HepG2 (cell line): Measurements from ENCODE around the gene HLA-B. TPM values are rescaled to one million over a fixed set of nuclear protein-coding genes. Genes with fewer than 3 reads are reported as not detected.

Source experiments
- CCAR2 ChIP-seq: fragments of 200-400 bp; formaldehyde crosslinking; optimal IDR thresholded peaks from 2 replicates; pipeline ENCODE3; 2018; ENCODE audit warnings: low read depth, mild to moderate bottlenecking, low read length, moderate library complexity
- CCDC6 ChIP-seq: sonication (generic); formaldehyde crosslinking; IDR thresholded peaks from 2 replicates; pipeline ENCODE4 v1.8.1; 2022; ENCODE audit warnings: mild to moderate bottlenecking, missing genetic modification reagents, moderate library complexity
- CSRNP2 ChIP-seq: sonication (generic); formaldehyde crosslinking; conservative IDR thresholded peaks from 2 replicates; pipeline ENCODE4 v1.8.0; 2022; ENCODE audit warnings: low read depth, missing genetic modification reagents
- DMAP1 ChIP-seq: IDR thresholded peaks from 2 replicates; pipeline ENCODE4 v1.6.1; 2016
- GABPB1 ChIP-seq: IDR thresholded peaks from 2 replicates; pipeline ENCODE4 v1.6.1; 2016; ENCODE audit warnings: mild to moderate bottlenecking, missing genetic modification reagents, moderate library complexity, missing compliant biosample characterization
- HDAC6 ChIP-seq: fragments of 200-600 bp; sonication (generic); IDR thresholded peaks from 2 replicates; pipeline ENCODE4 v1.7.0; 2017; ENCODE audit warnings: mild to moderate bottlenecking, antibody characterized with exemption, low read length, low read depth
- HNF4G ChIP-seq, 2 experiments: sonication (generic) in 1 of 2; formaldehyde crosslinking in 1 of 2; IDR thresholded peaks; 2 replicates each; pipeline versions ENCODE4 v1.4.0 to v1.6.1; 2011 to 2020; ENCODE audit warnings: borderline replicate concordance in 2 of 2, low read depth in 2 of 2, mild to moderate bottlenecking in 2 of 2, low read length in 1 of 2, missing genetic modification reagents in 1 of 2, moderate library complexity in 1 of 2
- IKZF5 ChIP-seq: IDR thresholded peaks from 2 replicates; pipeline ENCODE4 v1.6.1; 2018; ENCODE audit warnings: missing genetic modification reagents, mild to moderate bottlenecking, missing compliant biosample characterization
- LCORL ChIP-seq, 2 experiments: fragments of 450-650 bp in 1 of 2; sonication (generic) in 1 of 2; formaldehyde crosslinking in 1 of 2; IDR thresholded peaks; 2 replicates each; pipeline versions ENCODE4 v1.5.0 to v1.6.1; 2017 to 2020; ENCODE audit warnings: antibody characterized with exemption in 1 of 2, missing genetic modification reagents in 1 of 2
- MAZ ChIP-seq, 2 experiments: sonication (generic) in 1 of 2; formaldehyde crosslinking in 1 of 2; IDR thresholded peaks; 2 replicates each; pipeline versions ENCODE4 v1.5.0 to v1.6.1; 2012 to 2020; ENCODE audit warnings: low read depth in 2 of 2, mild to moderate bottlenecking in 2 of 2, borderline replicate concordance in 1 of 2, improper control_type of control experiment in 1 of 2, low read length in 1 of 2, missing genetic modification reagents in 1 of 2, moderate library complexity in 1 of 2
- MED8 ChIP-seq: sonication (generic); formaldehyde crosslinking; IDR thresholded peaks from 2 replicates; pipeline ENCODE4 v1.8.1; 2023; ENCODE audit warnings: mild to moderate bottlenecking, missing genetic modification reagents; ENCODE audit not compliant: insufficient replicate concordance
- MTA1 ChIP-seq: sonication (generic); formaldehyde crosslinking; IDR thresholded peaks from 2 replicates; pipeline ENCODE4 v1.4.0; 2020; ENCODE audit warnings: missing genetic modification reagents, mild to moderate bottlenecking, borderline replicate concordance
- NFE2L2 ChIP-seq: fragments of 150-350 bp; IDR thresholded peaks from 2 replicates; pipeline ENCODE4 v1.6.1; 2014; ENCODE audit warnings: low read length
- NFKB2 ChIP-seq: sonication (generic); formaldehyde crosslinking; IDR thresholded peaks from 2 replicates; pipeline ENCODE4 v1.4.0; 2020; ENCODE audit warnings: missing genetic modification reagents, borderline replicate concordance
- PPARG ChIP-seq: conservative IDR thresholded peaks from 2 replicates; pipeline ENCODE4 v1.6.1; 2016; ENCODE audit warnings: missing biosample characterization, missing genetic modification reagents
- RNF2 ChIP-seq: fragments of 450-650 bp; conservative IDR thresholded peaks from 2 replicates; pipeline ENCODE4 v1.6.1; 2016; ENCODE audit warnings: low read depth
- TAF1 ChIP-seq: sonication (generic); formaldehyde crosslinking; IDR thresholded peaks from 2 replicates; pipeline ENCODE4 v1.4.0; 2020; ENCODE audit warnings: missing genetic modification reagents
- XRCC5 ChIP-seq: fragments of 200-400 bp; formaldehyde crosslinking; optimal IDR thresholded peaks from 2 replicates; pipeline ENCODE3; 2017; ENCODE audit warnings: mild to moderate bottlenecking, low read length
- ZBTB3 ChIP-seq: sonication (generic); formaldehyde crosslinking; IDR thresholded peaks from 2 replicates; pipeline ENCODE4 v1.4.0; 2020; ENCODE audit warnings: low read depth, mild to moderate bottlenecking, moderate library complexity, missing genetic modification reagents, borderline replicate concordance
- ZNF326 ChIP-seq: sonication (generic); formaldehyde crosslinking; IDR thresholded peaks from 2 replicates; pipeline ENCODE4 v1.4.0; 2020; ENCODE audit warnings: missing genetic modification reagents, borderline replicate concordance
- ZNF546 ChIP-seq: sonication (generic); formaldehyde crosslinking; conservative IDR thresholded peaks from 2 replicates; pipeline ENCODE4 v1.8.1; 2023; ENCODE audit warnings: mild to moderate bottlenecking, missing genetic modification reagents
- ZNF619 ChIP-seq: sonication (generic); formaldehyde crosslinking; IDR thresholded peaks from 2 replicates; pipeline ENCODE4 v1.4.0; 2020; ENCODE audit warnings: mild to moderate bottlenecking, missing genetic modification reagents
- ZNF670 ChIP-seq: sonication (generic); formaldehyde crosslinking; IDR thresholded peaks from 2 replicates; pipeline ENCODE4 v1.8.0; 2022; ENCODE audit warnings: mild to moderate bottlenecking, missing genetic modification reagents, borderline replicate concordance
- ZNF713 ChIP-seq: sonication (generic); formaldehyde crosslinking; IDR thresholded peaks from 2 replicates; pipeline ENCODE4 v1.4.0; 2020; ENCODE audit warnings: mild to moderate bottlenecking, missing genetic modification reagents
- ZNF883 ChIP-seq: sonication (generic); formaldehyde crosslinking; IDR thresholded peaks from 2 replicates; pipeline ENCODE4 v1.5.1; 2020; ENCODE audit warnings: mild to moderate bottlenecking, missing genetic modification reagents; ENCODE audit errors: not compliant biosample characterization
- ZSCAN12 ChIP-seq: sonication (generic); formaldehyde crosslinking; IDR thresholded peaks from 2 replicates; pipeline ENCODE4 v1.9.0; 2021; ENCODE audit warnings: mild to moderate bottlenecking, missing genetic modification reagents
- ZSCAN22 ChIP-seq: sonication (generic); formaldehyde crosslinking; IDR thresholded peaks from 2 replicates; pipeline ENCODE4 v1.4.0; 2020; ENCODE audit warnings: mild to moderate bottlenecking, missing genetic modification reagents
- polyA plus RNA-seq, 8 experiments: library from polyadenylated mRNA; depleted of rRNA in 3 of 8; stranded (reverse) in 7 of 8; unstranded in 1 of 8; fragments of >200 nt; fragmentation: Illumina TruSeq in 4 of 8; extraction: Trizol in 4 of 8; gene quantifications; 2 replicates each; pipeline versions ENCODE4 v1.2.1 to v1.2.3, GENCODE V29; 2011 to 2016; ENCODE audit warnings: low read depth in 4 of 8, missing spikeins in 1 of 8, mixed read lengths in 1 of 8; ENCODE audit not compliant: insufficient read depth in 1 of 8
- total RNA-seq, 5 experiments: library from RNA; depleted of rRNA; stranded (reverse); fragments of >200 nt; fragmentation: Illumina TruSeq; extraction: Trizol; gene quantifications; 2 replicates each; pipeline ENCODE4 v1.2.3, GENCODE V29; 2016; ENCODE audit warnings: low read depth in 1 of 5

Gene HLA-B
- total and polyA plus RNA-seq, 2 of the 13 experiments (the other 11 are each of a cell fraction or from before 2014, with no cell fraction given) = 35.3 to 88.9 TPM

GRCh38 chr6:31366693-31367470 lies 9.9 kb upstream of the HLA-B start (continued):
- 0 out of 2 replicates have a peak, but pooled peaks have one; percentile 36 for TF ChIP-seq PPARG
- no peak for TF ChIP-seq ZSCAN12
- peak; percentile 51; the same call in 1 of the 2 replicates for TF ChIP-seq GABPB1 (CRISPR knock-in tag)
- no peak for TF ChIP-seq ZBTB3 (CRISPR knock-in tag)
- peak; percentile 92; the same call in 1 of the 2 replicates for TF ChIP-seq ZNF619 (CRISPR knock-in tag)
- TF ChIP-seq HDAC6 = no peak
- TF ChIP-seq IKZF5 (CRISPR knock-in tag) = peak; percentile 70; the same call in 1 of the 2 replicates
- 0 out of 2 replicates have a peak, but pooled peaks have one; percentile 29 for TF ChIP-seq CCDC6 (CRISPR knock-in tag)
- 0 out of 2 replicates have a peak, but pooled peaks have one; percentile 17 for TF ChIP-seq MAZ (IDR thresholded peaks at IDR 0.05; ENCODE audit: borderline replicate concordance, low read depth, low read length)
- 0 out of 2 replicates have a peak, but pooled peaks have one; percentile 34 for TF ChIP-seq MAZ (CRISPR knock-in tag; IDR thresholded peaks at IDR 0.05; ENCODE audit: low read depth)
- no peak for TF ChIP-seq CSRNP2 (CRISPR knock-in tag)
- peak; percentile 84 for TF ChIP-seq RNF2
- TF ChIP-seq ZNF326 = no peak
- no peak for TF ChIP-seq ZNF546
- no peak; the same call in 1 of the 2 replicates for TF ChIP-seq MTA1 (CRISPR knock-in tag)
- TF ChIP-seq ZNF883 (CRISPR knock-in tag) = peak; percentile 37
- TF ChIP-seq CCAR2 = no peak
- peak; percentile 5; the same call in 1 of the 2 replicates for TF ChIP-seq NFE2L2
- peak; percentile 41; the same call in 1 of the 2 replicates for TF ChIP-seq NFKB2 (CRISPR knock-in tag)
- no peak for TF ChIP-seq ZSCAN22 (CRISPR knock-in tag)
- peak; percentile 87 for TF ChIP-seq XRCC5
- no peak for TF ChIP-seq MED8 (CRISPR knock-in tag)
- no peak for TF ChIP-seq HNF4G (IDR thresholded peaks at IDR 0.05; ENCODE audit: borderline replicate concordance, low read depth, low read length)
- TF ChIP-seq HNF4G (CRISPR knock-in tag; IDR thresholded peaks at IDR 0.05; ENCODE audit: borderline replicate concordance, low read depth) = no peak
- TF ChIP-seq LCORL (IDR thresholded peaks at IDR 0.05) = no peak
- peak; percentile 73; the same call in 1 of the 2 replicates for TF ChIP-seq LCORL (CRISPR knock-in tag; IDR thresholded peaks at IDR 0.05)
- no peak for TF ChIP-seq ZNF670
- 0 out of 2 replicates have a peak, but pooled peaks have one; percentile 57 for TF ChIP-seq ZNF713
- no peak for TF ChIP-seq DMAP1 (CRISPR knock-in tag)
- TF ChIP-seq TAF1 (CRISPR knock-in tag) = no peak
